ENCODE measurements around the gene USP37.

USP37 gene

DNA sequence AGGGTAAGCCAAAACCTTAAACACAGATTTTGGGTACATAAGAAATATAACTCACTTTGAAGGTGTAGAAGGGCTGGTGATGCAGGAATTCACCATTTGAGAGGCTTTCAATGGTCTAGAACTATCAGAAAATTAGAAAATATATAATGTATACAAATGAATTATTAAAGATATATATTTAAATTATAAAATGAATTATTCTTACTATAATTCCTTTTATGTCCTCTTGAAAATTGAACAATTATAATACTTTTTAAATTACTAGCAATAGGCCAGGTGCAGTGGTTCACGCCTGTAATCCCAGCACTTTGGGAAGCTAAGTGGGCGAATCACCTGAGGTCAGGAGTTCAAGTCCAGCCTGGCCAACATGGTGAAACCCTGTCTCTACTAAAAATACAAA, 88.6 kb downstream of the USP37 start:
- in situ Hi-C loops (cut with MboI; ENCODE audit: low sequenced_read_pairs) = no loop called here

DNA sequence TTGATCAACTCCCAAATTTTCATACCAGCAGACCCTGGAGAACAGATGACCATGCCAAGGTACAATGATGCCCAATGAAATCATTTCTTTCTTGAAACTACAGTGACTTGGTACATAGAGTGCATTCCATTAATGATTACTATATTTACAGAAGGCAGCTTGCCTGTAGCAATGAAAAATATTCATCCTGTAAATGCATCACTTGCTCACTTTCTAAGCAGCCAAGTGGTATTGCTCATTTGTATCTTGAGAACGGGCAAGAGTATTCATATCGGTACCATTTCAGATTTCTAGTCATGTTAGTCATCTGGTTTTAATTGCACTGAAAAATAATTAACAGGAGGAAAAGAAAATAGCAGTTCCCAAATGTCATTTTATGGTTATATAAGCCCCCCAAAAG, 89.6 kb downstream of the USP37 start:
- in situ Hi-C loops (cut with MboI; ENCODE audit: low sequenced_read_pairs) = no loop called here

DNA sequence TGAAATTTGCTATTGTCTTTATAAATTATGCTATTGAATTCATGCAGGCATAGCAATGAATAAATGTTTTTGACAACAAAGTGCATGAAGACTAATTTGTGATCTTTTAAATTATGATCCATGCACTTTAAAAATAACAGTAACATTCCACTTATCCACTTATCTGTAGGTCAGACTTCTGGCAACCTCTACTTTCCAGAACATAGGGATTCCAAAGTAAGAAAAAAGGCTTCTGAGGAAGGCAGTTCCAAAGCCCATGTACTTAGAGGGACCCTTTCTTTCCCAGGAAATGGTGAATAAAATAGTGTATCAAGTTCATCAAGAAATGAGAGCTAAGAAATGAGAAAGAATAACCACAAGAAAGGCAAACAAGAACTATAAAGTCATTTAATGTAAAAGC, 90.9 kb downstream of the USP37 start:
- in situ Hi-C loops (cut with MboI; ENCODE audit: low sequenced_read_pairs) = no loop called here

- in situ Hi-C loops (cut with MboI; ENCODE audit: low sequenced_read_pairs) = no loop called here
Measured at GRCh38 chr2:218476676-218477075, 91.5 kb downstream of the USP37 start.

GRCh38 chr2:218474527-218474926, 93.6 kb downstream of the USP37 start:
- in situ Hi-C loops (cut with MboI; ENCODE audit: low sequenced_read_pairs) = no loop called here

DNA sequence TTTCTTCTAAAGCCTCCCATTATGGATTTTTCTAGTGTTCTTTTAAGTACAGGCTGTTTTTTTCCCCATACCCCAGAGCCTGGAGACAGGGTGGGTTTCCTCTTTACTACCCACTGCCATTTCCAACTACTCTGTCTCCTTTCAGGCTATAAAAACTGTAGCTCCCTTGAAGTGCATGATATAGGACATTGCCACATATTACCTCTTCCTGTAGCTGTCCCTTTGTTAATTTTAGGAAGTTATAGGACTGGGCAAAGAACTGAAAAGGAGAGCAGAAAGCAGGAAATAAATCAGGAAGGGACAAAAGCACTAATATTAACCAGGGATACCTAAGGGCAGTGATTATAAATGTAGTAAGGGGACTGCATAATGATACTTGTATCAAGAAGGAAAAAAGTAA, 95.2 kb downstream of the USP37 start:
- in situ Hi-C loops (cut with MboI; ENCODE audit: low sequenced_read_pairs) = no loop called here

DNA sequence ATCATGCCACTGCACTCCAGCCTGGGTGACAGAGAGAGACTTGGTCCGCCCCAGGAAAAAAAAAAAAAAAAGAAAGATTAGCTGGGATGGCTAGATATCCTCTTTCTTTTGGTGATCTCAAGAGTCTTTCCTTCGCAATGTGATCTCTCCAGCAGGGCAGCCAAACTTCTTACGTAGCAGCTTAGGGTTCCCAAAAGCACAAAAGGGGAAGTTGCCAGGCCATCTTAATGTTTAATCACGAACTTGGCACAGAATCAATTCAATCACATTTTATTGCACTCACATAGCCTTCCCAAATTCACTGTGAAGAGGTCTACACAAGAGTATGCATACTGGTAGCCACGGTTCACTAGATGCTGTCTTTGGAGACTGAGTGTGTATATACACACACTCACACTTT, 96.2 kb downstream of the USP37 start:
- in situ Hi-C loops (cut with MboI; ENCODE audit: low sequenced_read_pairs) = no loop called here

DNA sequence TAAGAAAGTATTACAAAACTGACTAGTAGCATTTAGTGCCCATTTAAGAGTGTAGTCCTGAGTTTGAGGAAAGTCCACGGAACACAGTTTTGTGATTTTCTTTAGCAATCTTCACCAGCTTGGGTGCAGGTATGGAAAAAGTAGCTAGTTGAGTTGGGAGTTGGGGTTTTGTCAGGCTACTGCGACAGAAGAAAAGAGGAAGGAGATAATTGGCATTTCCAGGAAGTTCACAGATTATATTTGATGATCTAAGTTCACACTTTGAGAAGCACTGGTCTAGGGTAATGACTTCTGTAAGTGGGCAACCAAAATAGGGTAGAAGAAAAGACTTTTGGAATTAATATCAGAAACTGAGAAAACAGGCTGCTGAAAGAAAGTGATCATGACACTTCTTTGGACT, 97.1 kb downstream of the USP37 start:
- in situ Hi-C loops (cut with MboI; ENCODE audit: low sequenced_read_pairs) = no loop called here

GRCh38 chr2:218470448-218470847, 97.7 kb downstream of the USP37 start:
- in situ Hi-C loops (cut with MboI; ENCODE audit: low sequenced_read_pairs) = no loop called here

- in situ Hi-C loops (cut with MboI; ENCODE audit: low sequenced_read_pairs) = no loop called here
Measured at GRCh38 chr2:218465987-218466633, 102.0 kb downstream of the USP37 start.

GRCh38 chr2:218458598-218458997, 109.6 kb downstream of the USP37 start:
- in situ Hi-C loops (cut with MboI; ENCODE audit: low sequenced_read_pairs) = no loop called here

DNA sequence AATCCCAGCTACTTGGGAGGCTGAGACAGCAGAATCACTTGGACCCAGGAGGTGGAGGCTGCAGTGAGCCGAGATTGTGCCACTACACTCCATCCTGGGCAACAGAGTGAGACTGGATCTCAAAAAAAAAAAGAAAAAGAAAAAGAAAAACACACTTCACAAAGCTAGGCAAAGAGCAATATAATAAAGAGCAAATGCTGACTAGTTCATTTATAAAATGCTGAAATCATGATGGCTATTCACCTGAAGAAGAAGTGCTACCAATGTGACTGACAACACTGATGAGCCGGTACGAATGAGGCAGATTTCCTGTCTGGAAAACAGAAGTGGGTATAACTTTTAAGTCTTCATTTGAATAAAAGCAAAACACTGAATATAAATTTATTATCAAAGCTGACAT, 111.3 kb downstream of the USP37 start:
- in situ Hi-C loops (cut with MboI; ENCODE audit: low sequenced_read_pairs) = no loop called here

DNA sequence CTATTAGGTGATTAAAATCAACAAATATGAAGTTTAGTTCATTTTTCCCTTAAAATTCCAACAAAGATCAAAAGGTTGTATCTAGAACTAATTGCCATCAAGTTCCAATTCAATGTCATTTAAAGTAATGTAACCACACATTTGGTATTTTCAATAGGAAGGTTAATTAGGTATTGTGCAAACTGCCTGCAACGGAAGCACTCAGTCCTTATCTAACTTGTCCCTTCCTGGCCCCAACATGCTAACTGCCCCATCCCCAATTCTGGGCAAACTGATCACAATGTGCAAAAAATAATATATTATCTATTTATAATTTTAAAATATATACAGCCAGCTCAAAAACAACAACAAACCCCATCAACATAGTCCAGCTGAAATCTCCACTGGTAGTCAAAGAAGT, 116.1 kb downstream of the USP37 start:
- in situ Hi-C loops (cut with MboI; ENCODE audit: low sequenced_read_pairs) = no loop called here

- in situ Hi-C loops (cut with MboI; ENCODE audit: low sequenced_read_pairs) = no loop called here
Measured at GRCh38 chr2:218448934-218449333, 119.2 kb downstream of the USP37 start.

DNA sequence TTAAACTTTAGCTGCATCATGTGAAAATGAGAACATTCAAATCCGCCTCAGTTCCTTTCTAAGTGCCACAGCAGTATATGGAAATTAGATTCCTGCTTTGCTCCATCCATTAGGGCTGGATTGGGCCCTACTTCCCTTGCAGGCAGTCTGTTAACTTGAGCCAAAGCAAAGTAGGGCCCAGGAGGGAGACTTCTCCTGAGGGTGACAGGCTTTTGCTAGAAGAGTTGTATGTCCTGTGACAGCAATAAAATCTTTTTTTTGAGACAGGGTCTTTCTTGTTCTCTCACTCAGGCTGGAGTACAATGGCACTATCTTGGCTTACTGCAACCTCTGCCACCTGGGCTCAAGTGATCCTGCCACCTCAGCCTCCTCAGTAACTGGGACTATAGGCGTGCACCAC, 121.1 kb downstream of the USP37 start:
- in situ Hi-C loops (cut with MboI; ENCODE audit: low sequenced_read_pairs) = no loop called here

GRCh38 chr2:218446547-218446946, 121.6 kb downstream of the USP37 start:
- in situ Hi-C loops (cut with MboI; ENCODE audit: low sequenced_read_pairs) = no loop called here

DNA sequence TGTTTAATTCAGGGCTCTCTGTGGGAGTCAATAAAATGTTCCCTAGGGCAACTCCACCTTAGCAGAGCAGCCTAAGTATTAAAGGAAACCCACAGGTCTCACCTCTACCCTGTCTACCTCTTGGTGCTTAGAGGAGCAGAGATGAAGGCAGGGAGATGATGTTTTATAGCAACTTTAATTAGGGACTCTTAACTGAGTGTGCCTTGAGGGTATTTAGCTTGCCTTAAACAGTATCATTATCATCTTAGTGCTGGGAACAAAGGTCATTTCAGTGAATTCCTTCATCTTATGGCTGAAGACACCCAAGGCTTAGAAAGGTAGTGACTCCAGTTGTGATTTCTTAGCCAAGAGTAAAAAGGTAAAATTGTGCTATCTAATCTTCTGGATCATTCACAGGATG, 122.5 kb downstream of the USP37 start:
- in situ Hi-C loops (cut with MboI; ENCODE audit: low sequenced_read_pairs) = no loop called here

- in situ Hi-C loops (cut with MboI; ENCODE audit: low sequenced_read_pairs) = no loop called here
Measured at GRCh38 chr2:218444692-218445357, 123.3 kb downstream of the USP37 start.

- in situ Hi-C loops (cut with MboI; ENCODE audit: low sequenced_read_pairs) = no loop called here
Measured at GRCh38 chr2:218438596-218438995, 129.6 kb downstream of the USP37 start.

DNA sequence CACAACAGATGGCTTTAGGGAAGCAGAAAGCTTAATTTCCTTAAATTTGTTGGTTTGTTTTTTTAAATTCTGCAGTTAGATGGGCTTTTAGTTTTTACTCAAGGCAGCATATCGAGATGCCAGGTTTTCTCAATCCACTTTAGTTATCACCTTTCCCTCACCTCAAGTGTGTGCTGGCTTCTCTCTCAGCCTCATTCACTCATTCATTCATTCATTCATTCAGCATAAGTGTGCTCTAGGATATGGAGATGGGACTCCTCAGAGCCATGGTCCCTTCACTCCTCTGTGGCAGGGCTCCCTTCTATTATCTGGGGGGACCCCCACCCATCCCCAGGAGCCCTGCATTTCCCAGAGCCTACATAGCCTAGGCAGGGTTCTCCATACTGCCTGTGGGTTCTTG, 130.2 kb downstream of the USP37 start:
- in situ Hi-C loops (cut with MboI; ENCODE audit: low sequenced_read_pairs) = no loop called here

GRCh38 chr2:218436992-218437391, 131.2 kb downstream of the USP37 start:
- in situ Hi-C loops (cut with MboI; ENCODE audit: low sequenced_read_pairs) = no loop called here

- in situ Hi-C loops (cut with MboI; ENCODE audit: low sequenced_read_pairs) = no loop called here
Measured at GRCh38 chr2:218435003-218435982, 132.9 kb downstream of the USP37 start.

Data from HL-60/S4 treated with phorbol 12-myristate 13-acetate at 8.2 ng/mL for 4 days and 3 days (cell line).